CD14-positive monocyte (primary cell): Measurements from ENCODE around the gene TTLL10. TPM values are rescaled to one million over a fixed set of nuclear protein-coding genes. Genes with fewer than 3 reads are reported as not detected.

Source experiments
- DNase-seq, 3 donors: peaks; one replicate each; pipeline ENCODE4 v3.0.0-alpha.2; 2011 to 2022
- H2AFZ ChIP-seq: 2 replicates; pipeline ENCODE4 v1.6.0; 2012; ENCODE audit warnings: mild to moderate bottlenecking, low read depth, low read length, inconsistent platforms; ENCODE audit not compliant: insufficient read depth, poor library complexity, severe bottlenecking
- H3K27ac ChIP-seq, 2 donors: 1 replicate in 1 of 2; 2 replicates in 1 of 2; pipeline ENCODE4 v1.5.1; 2012 to 2013; ENCODE audit warnings: low read length in 2 of 2, control low read depth in 1 of 2, inconsistent platforms in 1 of 2, low read depth in 1 of 2, mild to moderate bottlenecking in 1 of 2
- H3K27me3 ChIP-seq, 2 donors: one replicate each; pipeline versions ENCODE4 v1.6.0 to v1.6.1; 2011 to 2013; ENCODE audit warnings: low read length in 2 of 2; ENCODE audit not compliant: control insufficient read depth in 2 of 2, insufficient read depth in 2 of 2
- H3K36me3 ChIP-seq, 2 donors: replicated peaks in 1 of 2; 1 replicate in 1 of 2; 2 replicates in 1 of 2; pipeline versions ENCODE4 v1.5.1 to v1.6.1; 2012 to 2013; ENCODE audit warnings: low read length in 2 of 2, control low read depth in 1 of 2, inconsistent platforms in 1 of 2, mild to moderate bottlenecking in 1 of 2; ENCODE audit not compliant: insufficient read depth in 2 of 2, control insufficient read depth in 1 of 2
- H3K4me1 ChIP-seq, 2 donors: 1 replicate in 1 of 2; 2 replicates in 1 of 2; pipeline versions ENCODE4 v1.5.1 to v1.6.1; 2012 to 2013; ENCODE audit warnings: low read length in 2 of 2, control low read depth in 1 of 2, inconsistent platforms in 1 of 2, mild to moderate bottlenecking in 1 of 2, moderate library complexity in 1 of 2; ENCODE audit not compliant: insufficient read depth in 2 of 2, control insufficient read depth in 1 of 2
- H3K4me2 ChIP-seq: replicated peaks from 2 replicates; pipeline ENCODE3; 2012; ENCODE audit warnings: low read length, moderate library complexity, mild to moderate bottlenecking; ENCODE audit not compliant: poor library complexity, severe bottlenecking; ENCODE audit errors: extremely low read depth
- H3K4me3 ChIP-seq, 3 experiments: fragments of 200-600 bp in 1 of 3; sonication (generic) in 1 of 3; replicated peaks in 1 of 3; 1 replicate in 2 of 3; 2 replicates in 1 of 3; pipeline ENCODE4 v1.5.1; 2011 to 2013; ENCODE audit warnings: low read length in 3 of 3, mild to moderate bottlenecking in 3 of 3, control low read depth in 2 of 3, low read depth in 2 of 3, inconsistent platforms in 1 of 3, moderate library complexity in 1 of 3
- H3K79me2 ChIP-seq: 2 replicates; pipeline ENCODE4 v1.6.0; 2012; ENCODE audit warnings: mild to moderate bottlenecking, control low read depth, inconsistent platforms, low read length, moderate library complexity; ENCODE audit not compliant: insufficient read depth
- H3K9ac ChIP-seq: 2 replicates; pipeline ENCODE4 v1.6.0; 2017; ENCODE audit warnings: low read length, mild to moderate bottlenecking; ENCODE audit not compliant: insufficient read depth, poor library complexity, severe bottlenecking
- H3K9me3 ChIP-seq, 2 donors: replicated peaks in 1 of 2; 1 replicate in 1 of 2; 2 replicates in 1 of 2; pipeline versions ENCODE4 v1.5.1 to v1.6.1; 2012 to 2013; ENCODE audit warnings: low read length in 2 of 2, control low read depth in 1 of 2; ENCODE audit not compliant: control insufficient read depth in 1 of 2, insufficient read depth in 1 of 2
- H4K20me1 ChIP-seq: 2 replicates; pipeline ENCODE4 v1.6.0; 2012; ENCODE audit warnings: mild to moderate bottlenecking, low read length, control low read depth, moderate library complexity; ENCODE audit not compliant: insufficient read depth
- H3K27ac Mint-ChIP-seq, 7 donors: one replicate each; pipeline ENCODE4 v1.8.0; 2020; ENCODE audit warnings: mild to moderate bottlenecking in 7 of 7, mixed read lengths in 7 of 7, moderate library complexity in 6 of 7, inconsistent platforms in 2 of 7
- H3K27me3 Mint-ChIP-seq, 3 donors: one replicate each; pipeline ENCODE4 v1.8.0; 2021 to 2022; ENCODE audit warnings: low read depth in 3 of 3, mild to moderate bottlenecking in 3 of 3, mixed read lengths in 3 of 3, moderate library complexity in 3 of 3, inconsistent platforms in 1 of 3
- H3K36me3 Mint-ChIP-seq, 2 donors: one replicate each; pipeline ENCODE4 v1.8.0; 2020; ENCODE audit warnings: mixed read lengths in 2 of 2, inconsistent platforms in 1 of 2, mild to moderate bottlenecking in 1 of 2
- H3K4me1 Mint-ChIP-seq: one replicate; pipeline ENCODE4 v1.8.0; 2020; ENCODE audit warnings: mild to moderate bottlenecking, mixed read lengths
- H3K4me3 Mint-ChIP-seq, 2 donors: one replicate each; pipeline ENCODE4 v1.8.0; 2020; ENCODE audit warnings: mild to moderate bottlenecking in 2 of 2, mixed read lengths in 2 of 2, moderate library complexity in 1 of 2
- H3K9me3 Mint-ChIP-seq, 7 donors: one replicate each; pipeline ENCODE4 v1.8.0; 2020 to 2022; ENCODE audit warnings: mixed read lengths in 7 of 7, mild to moderate bottlenecking in 6 of 7, moderate library complexity in 6 of 7, inconsistent platforms in 2 of 7
- WGBS: methylation state at CpG from one replicate; pipeline ENCODE4 v1.1.5; 2013; ENCODE audit warnings: missing lambda C conversion rate; ENCODE audit not compliant: insufficient coverage; 5-methylcytosine and 5-hydroxymethylcytosine counted together
- intact Hi-C, 2 donors: fragments of 100-400 bp; cut with micrococcal nuclease; formaldehyde crosslinking; loops; one replicate each; pipeline versions ENCODE4 v1.15.0 to v1.15.1; 2023
- polyA plus RNA-seq, 3 donors: library from polyadenylated mRNA; depleted of rRNA in 1 of 3; unstranded in 2 of 3; stranded (reverse) in 1 of 3; fragments of 300-500 nt in 2 of 3; fragments of >200 nt in 1 of 3; fragmentation: Illumina TruSeq in 2 of 3; gene quantifications; 1 replicate in 2 of 3; 2 replicates in 1 of 3; pipeline ENCODE4 v1.2.3, GENCODE V29; 2012 to 2021
- TF ChIP-seq, protein P1 (sequence below): fragments of 200-600 bp; IDR thresholded peaks from one replicate; pipeline ENCODE4 v1.8.0; 2022; ENCODE audit warnings: antibody characterized with exemption, mild to moderate bottlenecking

TTLL10 gene
- polyA plus RNA-seq, 3 donors = 0.06 TPM; not detected in 2

DNA sequence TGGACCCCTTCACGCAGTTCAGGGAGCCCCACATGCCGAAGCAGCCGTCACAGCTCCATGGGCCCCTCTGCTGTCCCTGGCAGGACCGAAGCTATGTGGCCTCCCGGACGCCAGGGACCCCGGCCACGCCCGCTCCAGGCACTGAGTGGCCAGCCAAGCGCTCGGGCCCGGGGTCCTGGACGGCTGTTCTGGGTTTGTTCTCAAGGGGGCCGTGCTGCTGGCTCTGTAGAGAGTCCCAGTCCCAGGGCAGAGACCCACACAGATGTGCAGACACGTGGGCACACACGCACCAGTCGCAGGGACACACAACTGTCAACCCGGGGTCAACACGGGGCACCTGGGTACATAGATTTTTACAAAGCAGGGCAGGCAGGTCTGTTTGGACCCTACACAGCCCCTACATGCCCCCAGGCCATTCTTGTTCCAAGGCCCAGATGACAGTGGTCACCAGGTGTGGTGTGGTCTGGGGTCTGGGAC is 65.1 kb downstream of the TTLL10 start:
- Histone ChIP-seq H3K4me1 (no peaks in the 10 kb centered on the region), H2AFZ (no peak overlapping the region), H3K9me3 (no peaks in the 10 kb centered on the region), H3K4me3 (no peak overlapping the region), H3K27ac (no peak overlapping the region), H3K36me3 (peaks cover 0 to 3% of the 10 kb centered on the region in 2 donors), H4K20me1 (peaks cover 3% of the 10 kb centered on the region), H3K9ac (no peak overlapping the region), H3K27me3 (peaks cover 0 to 6% of the 10 kb centered on the region in 2 donors), H3K79me2 (peaks cover 7% of the 10 kb centered on the region), H3K4me2 (no peak overlapping the region)
- 75% methylated on average over 19 of the region's 19 CpGs for WGBS
- TF ChIP-seq, protein P1, sequence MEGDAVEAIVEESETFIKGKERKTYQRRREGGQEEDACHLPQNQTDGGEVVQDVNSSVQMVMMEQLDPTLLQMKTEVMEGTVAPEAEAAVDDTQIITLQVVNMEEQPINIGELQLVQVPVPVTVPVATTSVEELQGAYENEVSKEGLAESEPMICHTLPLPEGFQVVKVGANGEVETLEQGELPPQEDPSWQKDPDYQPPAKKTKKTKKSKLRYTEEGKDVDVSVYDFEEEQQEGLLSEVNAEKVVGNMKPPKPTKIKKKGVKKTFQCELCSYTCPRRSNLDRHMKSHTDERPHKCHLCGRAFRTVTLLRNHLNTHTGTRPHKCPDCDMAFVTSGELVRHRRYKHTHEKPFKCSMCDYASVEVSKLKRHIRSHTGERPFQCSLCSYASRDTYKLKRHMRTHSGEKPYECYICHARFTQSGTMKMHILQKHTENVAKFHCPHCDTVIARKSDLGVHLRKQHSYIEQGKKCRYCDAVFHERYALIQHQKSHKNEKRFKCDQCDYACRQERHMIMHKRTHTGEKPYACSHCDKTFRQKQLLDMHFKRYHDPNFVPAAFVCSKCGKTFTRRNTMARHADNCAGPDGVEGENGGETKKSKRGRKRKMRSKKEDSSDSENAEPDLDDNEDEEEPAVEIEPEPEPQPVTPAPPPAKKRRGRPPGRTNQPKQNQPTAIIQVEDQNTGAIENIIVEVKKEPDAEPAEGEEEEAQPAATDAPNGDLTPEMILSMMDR = no peak
- no peak for DNase-seq
- H3K36me3 Mint-ChIP-seq = peaks cover 9 to 10% of the 10 kb centered on the region in 2 donors
- no peak overlapping the region for H3K27ac Mint-ChIP-seq
- peaks cover 0 to 38% (median 1%) of the 10 kb centered on the region in 3 donors for H3K27me3 Mint-ChIP-seq
- no peak overlapping the region for H3K4me3 Mint-ChIP-seq
- H3K9me3 Mint-ChIP-seq = peaks cover 0 to 2% (median 0%) of the 10 kb centered on the region in 7 donors
- intact Hi-C loops = loop anchor here in 1 of 2 donors (10.0 kb wide), 1 partner anchor 204 kb away; no protein-coding TSS in a partner anchor
- H3K4me1 Mint-ChIP-seq = peaks cover 8% of the 10 kb centered on the region

DNA sequence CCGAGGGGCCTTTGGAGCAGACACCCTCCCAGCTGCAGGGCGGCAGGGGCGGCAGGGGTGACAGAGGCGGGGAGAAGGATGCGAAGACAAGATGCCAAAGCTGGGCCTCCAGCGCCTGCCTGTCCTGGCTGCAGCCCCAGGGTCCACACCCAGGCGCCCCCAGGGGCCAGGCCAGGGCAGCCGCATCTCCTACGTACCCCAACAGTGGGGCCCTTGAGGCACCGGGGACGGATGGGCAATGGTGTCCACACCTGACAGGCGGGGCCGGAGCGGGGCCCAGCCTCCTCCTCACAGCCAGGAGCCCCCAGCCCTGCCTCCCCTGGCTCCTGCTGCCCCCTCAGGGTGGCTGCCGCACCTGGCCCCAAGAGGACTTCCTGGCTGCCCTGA is 65.5 kb downstream of the TTLL10 start:
- Mint-ChIP-seq H3K27me3 (peaks cover 0 to 38% (median 1%) of the 10 kb centered on the region in 3 donors), H3K4me3 (no peak overlapping the region), H3K4me1 (peaks cover 4% of the 10 kb centered on the region), H3K9me3 (peaks cover 0 to 2% (median 0%) of the 10 kb centered on the region in 7 donors), H3K27ac (no peak overlapping the region), H3K36me3 (peaks cover 5% of the 10 kb centered on the region in 2 donors)
- Histone ChIP-seq H2AFZ (no peak overlapping the region), H3K9ac (no peak overlapping the region), H3K27ac (no peak overlapping the region), H3K79me2 (peaks cover 3% of the 10 kb centered on the region), H3K27me3 (peaks cover 0 to 6% of the 10 kb centered on the region in 2 donors), H4K20me1 (no peaks in the 10 kb centered on the region), H3K4me1 (no peaks in the 10 kb centered on the region), H3K4me3 (no peak overlapping the region), H3K36me3 (no peaks in the 10 kb centered on the region), H3K9me3 (no peaks in the 10 kb centered on the region), H3K4me2 (no peak overlapping the region)
- WGBS = 75% methylated on average over 15 of the region's 15 CpGs
- intact Hi-C loops = loop anchor here in 1 of 2 donors (10.0 kb wide), 1 partner anchor 204 kb away; no protein-coding TSS in a partner anchor
- DNase-seq = no peak
- TF ChIP-seq, protein P1 = no peak
